Neural cell (in vitro differentiated cells): ENCODE data around the gene CUBN. TPM values are rescaled to one million over a fixed set of nuclear protein-coding genes. Genes with fewer than 3 reads are reported as not detected.

Experiments
- H2AFZ ChIP-seq: fragments of 200-600, 300-800 bp; sonication (generic), shearing (Covaris generic); 2 replicates; pipeline ENCODE4 v1.6.0; 2014; ENCODE audit warnings: low read depth, mild to moderate bottlenecking, antibody characterized with exemption, low read length, moderate library complexity
- H3F3A ChIP-seq: fragments of 200-600 bp; shearing (Covaris generic); 2 replicates; pipeline ENCODE4 v1.6.1; 2016; ENCODE audit warnings: mild to moderate bottlenecking, moderate library complexity, mixed read lengths, antibody characterized with exemption, low read length; ENCODE audit not compliant: insufficient read depth, poor library complexity, severe bottlenecking
- H3K27ac ChIP-seq: fragments of 200-600, 300-800 bp; sonication (generic), shearing (Covaris generic); 2 replicates; pipeline ENCODE4 v1.5.1; 2014; ENCODE audit warnings: mild to moderate bottlenecking, low read length, moderate library complexity
- H3K27me3 ChIP-seq: fragments of 300-800, 200-600 bp; sonication (generic), shearing (Covaris generic); 2 replicates; pipeline ENCODE4 v1.6.0; 2014; ENCODE audit warnings: mild to moderate bottlenecking, low read depth, low read length, moderate library complexity; ENCODE audit not compliant: insufficient read depth
- H3K36me3 ChIP-seq: fragments of 300-800, 200-600 bp; sonication (generic), shearing (Covaris generic); 2 replicates; pipeline ENCODE4 v1.5.1; 2014; ENCODE audit warnings: mild to moderate bottlenecking, antibody characterized with exemption, low read length, moderate library complexity; ENCODE audit not compliant: insufficient read depth
- H3K4me2 ChIP-seq: fragments of 300-800, 200-600 bp; sonication (generic), shearing (Covaris generic); 2 replicates; pipeline ENCODE4 v1.6.0; 2014; ENCODE audit warnings: mild to moderate bottlenecking, low read length
- H3K4me3 ChIP-seq: fragments of 300-800, 200-600 bp; sonication (generic), shearing (Covaris generic); 2 replicates; pipeline ENCODE4 v1.5.1; 2014; ENCODE audit warnings: mild to moderate bottlenecking, low read length, moderate library complexity
- H3K79me2 ChIP-seq: fragments of 200-600 bp; shearing (Covaris generic); replicated peaks from 2 replicates; pipeline ENCODE4 v1.6.0; 2014; ENCODE audit warnings: mild to moderate bottlenecking, low read length, moderate library complexity; ENCODE audit not compliant: insufficient read depth
- H3K9ac ChIP-seq: fragments of 300-800, 200-600 bp; sonication (generic), shearing (Covaris generic); 2 replicates; pipeline ENCODE4 v1.6.1; 2016; ENCODE audit warnings: mild to moderate bottlenecking, low read length, mixed read lengths
- H3K9me2 ChIP-seq: fragments of 200-600 bp; shearing (Covaris generic); 2 replicates; pipeline ENCODE4 v1.6.1; 2016; ENCODE audit warnings: mild to moderate bottlenecking, low read length, mixed read lengths; ENCODE audit not compliant: insufficient read depth
- H3K9me3 ChIP-seq: fragments of 200-600, 300-800 bp; sonication (generic), shearing (Covaris generic); 2 replicates; pipeline ENCODE4 v1.6.1; 2016; ENCODE audit warnings: mild to moderate bottlenecking, mixed run types, low read length, moderate library complexity, mixed read lengths
- H4K20me1 ChIP-seq: fragments of 200-600 bp; shearing (Covaris generic); 2 replicates; pipeline ENCODE4 v1.6.1; 2016; ENCODE audit warnings: mild to moderate bottlenecking, mixed run types; ENCODE audit not compliant: insufficient read depth
- EP300 ChIP-seq: fragments of 450-650 bp; conservative IDR thresholded peaks from 2 replicates; pipeline ENCODE4 v1.6.1; 2014; ENCODE audit warnings: antibody characterized with exemption, mild to moderate bottlenecking, moderate library complexity; ENCODE audit not compliant: poor library complexity, severe bottlenecking
- EZH2 ChIP-seq: fragments of 200-600, 300-800 bp; shearing (Covaris generic), sonication (generic); IDR thresholded peaks from 2 replicates; pipeline ENCODE4 v1.6.1; 2014; ENCODE audit warnings: antibody characterized with exemption, low read length, borderline replicate concordance, mild to moderate bottlenecking; ENCODE audit not compliant: insufficient read depth, poor library complexity, severe bottlenecking
- MXI1 ChIP-seq: fragments of 450-650 bp; conservative IDR thresholded peaks from 2 replicates; pipeline ENCODE4 v1.6.1; 2014; ENCODE audit warnings: antibody characterized with exemption, mild to moderate bottlenecking; ENCODE audit not compliant: poor library complexity, severe bottlenecking
- POLR2AphosphoS5 ChIP-seq: IDR thresholded peaks from 2 replicates; pipeline ENCODE4 v1.6.1; 2012
- RAD21 ChIP-seq: fragments of 450-650 bp; conservative IDR thresholded peaks from 2 replicates; pipeline ENCODE4 v1.6.1; 2014; ENCODE audit warnings: antibody characterized with exemption, mild to moderate bottlenecking, moderate library complexity
- SMC3 ChIP-seq: fragments of 450-650 bp; conservative IDR thresholded peaks from 2 replicates; pipeline ENCODE4 v1.6.1; 2014; ENCODE audit warnings: antibody characterized with exemption, mild to moderate bottlenecking, moderate library complexity; ENCODE audit not compliant: poor library complexity
- TAF1 ChIP-seq: IDR thresholded peaks from 2 replicates; pipeline ENCODE4 v1.6.1; 2012; ENCODE audit warnings: low read depth
- polyA plus RNA-seq: library from polyadenylated mRNA; depleted of rRNA; stranded (reverse); fragments of >200 nt; gene quantifications from 2 replicates; pipeline ENCODE4 v1.2.3, GENCODE V29; 2014
- TF ChIP-seq, protein P1 (sequence below): fragments of 450-650 bp; IDR thresholded peaks from 2 replicates; pipeline ENCODE4 v1.5.1; 2014; ENCODE audit warnings: antibody characterized with exemption, mild to moderate bottlenecking, moderate library complexity; ENCODE audit not compliant: poor library complexity, severe bottlenecking
- TF ChIP-seq, protein P2 (sequence below): IDR thresholded peaks from 2 replicates; pipeline ENCODE4 v1.6.1; 2012; ENCODE audit warnings: borderline replicate concordance

The CUBN gene
- polyA plus RNA-seq, 1 donor from 2014 or later = 7.1 TPM

DNA sequence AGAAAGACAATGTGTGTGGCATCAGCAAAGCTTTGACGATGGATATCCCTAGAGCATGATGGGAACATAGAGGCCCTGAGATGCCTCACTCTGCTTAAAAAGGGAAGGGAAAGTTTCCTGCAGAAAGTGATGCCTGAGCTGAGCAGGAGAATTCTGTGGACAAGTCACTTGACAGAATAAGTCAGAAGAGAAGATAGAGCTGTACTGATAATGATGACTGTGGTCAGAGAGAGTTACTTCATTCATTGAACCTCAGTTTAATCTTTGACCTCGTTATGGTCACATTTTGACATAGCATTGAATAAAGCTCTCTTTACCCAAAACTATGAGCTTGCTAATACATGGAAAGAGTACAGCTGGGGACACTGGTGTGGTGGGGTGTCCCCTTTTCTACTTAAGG lies 7.6 kb downstream of the CUBN start:
- Histone ChIP-seq H3K9me2 (no peaks in the 10 kb centered on the region), H3K9me3 (no peaks in the 10 kb centered on the region), H3K27me3 (no peaks in the 10 kb centered on the region), H3K36me3 (no peaks in the 10 kb centered on the region), H3F3A (no peaks in the 10 kb centered on the region), H3K79me2 (no peaks in the 10 kb centered on the region), H2AFZ (no peak overlapping the region), H4K20me1 (no peaks in the 10 kb centered on the region), H3K27ac (no peak overlapping the region), H3K9ac (no peak overlapping the region), H3K4me2 (no peak overlapping the region), H3K4me3 (no peak overlapping the region)
- TF ChIP-seq TAF1 (no peak), EZH2 (no peak), SMC3 (no peak), EP300 (no peak), RAD21 (no peak), POLR2AphosphoS5 (no peak)

DNA sequence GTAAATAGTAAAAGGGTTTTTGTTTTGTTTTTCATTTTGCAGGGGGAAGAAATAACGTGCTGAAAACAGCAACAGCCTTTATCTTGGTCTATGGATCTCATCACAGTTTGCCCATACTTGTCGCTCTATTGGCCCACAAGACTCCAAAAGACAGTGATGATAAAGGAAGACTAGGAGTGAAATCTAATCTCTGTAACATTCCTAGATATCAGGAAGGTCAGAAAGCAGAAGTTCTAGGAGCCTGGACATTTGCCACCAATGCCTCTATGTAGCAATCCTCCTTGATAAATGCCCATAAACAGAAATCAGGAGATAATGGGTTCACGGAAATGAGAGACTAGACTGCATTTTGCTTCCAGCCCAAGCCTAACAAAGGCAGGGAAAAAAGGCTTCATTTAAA lies 8.9 kb downstream of the CUBN start:
- Histone ChIP-seq H3K4me3 (no peak overlapping the region), H3K27me3 (no peaks in the 10 kb centered on the region), H4K20me1 (no peaks in the 10 kb centered on the region), H3K36me3 (no peaks in the 10 kb centered on the region), H3K79me2 (no peaks in the 10 kb centered on the region), H3F3A (no peaks in the 10 kb centered on the region), H2AFZ (no peak overlapping the region), H3K27ac (no peak overlapping the region), H3K4me2 (no peak overlapping the region), H3K9ac (no peak overlapping the region), H3K9me3 (no peaks in the 10 kb centered on the region), H3K9me2 (no peaks in the 10 kb centered on the region)
- TF ChIP-seq TAF1 (no peak), MXI1 (no peak), EZH2 (no peak), SMC3 (no peak), POLR2AphosphoS5 (no peak), EP300 (no peak), RAD21 (no peak)
- TF ChIP-seq, protein P1, sequence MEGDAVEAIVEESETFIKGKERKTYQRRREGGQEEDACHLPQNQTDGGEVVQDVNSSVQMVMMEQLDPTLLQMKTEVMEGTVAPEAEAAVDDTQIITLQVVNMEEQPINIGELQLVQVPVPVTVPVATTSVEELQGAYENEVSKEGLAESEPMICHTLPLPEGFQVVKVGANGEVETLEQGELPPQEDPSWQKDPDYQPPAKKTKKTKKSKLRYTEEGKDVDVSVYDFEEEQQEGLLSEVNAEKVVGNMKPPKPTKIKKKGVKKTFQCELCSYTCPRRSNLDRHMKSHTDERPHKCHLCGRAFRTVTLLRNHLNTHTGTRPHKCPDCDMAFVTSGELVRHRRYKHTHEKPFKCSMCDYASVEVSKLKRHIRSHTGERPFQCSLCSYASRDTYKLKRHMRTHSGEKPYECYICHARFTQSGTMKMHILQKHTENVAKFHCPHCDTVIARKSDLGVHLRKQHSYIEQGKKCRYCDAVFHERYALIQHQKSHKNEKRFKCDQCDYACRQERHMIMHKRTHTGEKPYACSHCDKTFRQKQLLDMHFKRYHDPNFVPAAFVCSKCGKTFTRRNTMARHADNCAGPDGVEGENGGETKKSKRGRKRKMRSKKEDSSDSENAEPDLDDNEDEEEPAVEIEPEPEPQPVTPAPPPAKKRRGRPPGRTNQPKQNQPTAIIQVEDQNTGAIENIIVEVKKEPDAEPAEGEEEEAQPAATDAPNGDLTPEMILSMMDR = no peak
- TF ChIP-seq, protein P2, sequence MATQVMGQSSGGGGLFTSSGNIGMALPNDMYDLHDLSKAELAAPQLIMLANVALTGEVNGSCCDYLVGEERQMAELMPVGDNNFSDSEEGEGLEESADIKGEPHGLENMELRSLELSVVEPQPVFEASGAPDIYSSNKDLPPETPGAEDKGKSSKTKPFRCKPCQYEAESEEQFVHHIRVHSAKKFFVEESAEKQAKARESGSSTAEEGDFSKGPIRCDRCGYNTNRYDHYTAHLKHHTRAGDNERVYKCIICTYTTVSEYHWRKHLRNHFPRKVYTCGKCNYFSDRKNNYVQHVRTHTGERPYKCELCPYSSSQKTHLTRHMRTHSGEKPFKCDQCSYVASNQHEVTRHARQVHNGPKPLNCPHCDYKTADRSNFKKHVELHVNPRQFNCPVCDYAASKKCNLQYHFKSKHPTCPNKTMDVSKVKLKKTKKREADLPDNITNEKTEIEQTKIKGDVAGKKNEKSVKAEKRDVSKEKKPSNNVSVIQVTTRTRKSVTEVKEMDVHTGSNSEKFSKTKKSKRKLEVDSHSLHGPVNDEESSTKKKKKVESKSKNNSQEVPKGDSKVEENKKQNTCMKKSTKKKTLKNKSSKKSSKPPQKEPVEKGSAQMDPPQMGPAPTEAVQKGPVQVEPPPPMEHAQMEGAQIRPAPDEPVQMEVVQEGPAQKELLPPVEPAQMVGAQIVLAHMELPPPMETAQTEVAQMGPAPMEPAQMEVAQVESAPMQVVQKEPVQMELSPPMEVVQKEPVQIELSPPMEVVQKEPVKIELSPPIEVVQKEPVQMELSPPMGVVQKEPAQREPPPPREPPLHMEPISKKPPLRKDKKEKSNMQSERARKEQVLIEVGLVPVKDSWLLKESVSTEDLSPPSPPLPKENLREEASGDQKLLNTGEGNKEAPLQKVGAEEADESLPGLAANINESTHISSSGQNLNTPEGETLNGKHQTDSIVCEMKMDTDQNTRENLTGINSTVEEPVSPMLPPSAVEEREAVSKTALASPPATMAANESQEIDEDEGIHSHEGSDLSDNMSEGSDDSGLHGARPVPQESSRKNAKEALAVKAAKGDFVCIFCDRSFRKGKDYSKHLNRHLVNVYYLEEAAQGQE = no peak
